Loucy (cell line): ENCODE data around the gene DNAI4.
"Not testable (repeated sequence)": the region's sequence is repeated elsewhere in the genome, so short reads cannot be mapped to it uniquely, and the experiment has no call there.

Source experiments
- H2AFZ ChIP-seq: fragments of 200-600 bp; sonication (generic); 2 replicates; pipeline ENCODE4 v1.6.0; 2016; ENCODE audit warnings: antibody characterized with exemption, mild to moderate bottlenecking, low read length, moderate library complexity
- H3F3A ChIP-seq: fragments of 200-600 bp; 2 replicates; pipeline ENCODE4 v1.6.0; 2016; ENCODE audit warnings: antibody characterized with exemption, low read depth, mild to moderate bottlenecking
- H3K27me3 ChIP-seq: fragments of 200-600 bp; sonication (generic); 2 replicates; pipeline ENCODE4 v1.6.1; 2014; ENCODE audit warnings: low read length, mild to moderate bottlenecking; ENCODE audit not compliant: insufficient read depth, poor library complexity, severe bottlenecking
- H3K36me3 ChIP-seq: fragments of 200-600 bp; sonication (generic); 2 replicates; pipeline ENCODE4 v1.6.1; 2016; ENCODE audit warnings: low read length; ENCODE audit not compliant: insufficient read depth
- H3K4me1 ChIP-seq: fragments of 200-600 bp; sonication (generic); 2 replicates; pipeline ENCODE4 v1.5.1; 2014; ENCODE audit warnings: low read length, mild to moderate bottlenecking; ENCODE audit not compliant: insufficient read depth, poor library complexity, severe bottlenecking
- H3K4me2 ChIP-seq: fragments of 200-600 bp; sonication (generic); 2 replicates; pipeline ENCODE4 v1.6.0; 2014; ENCODE audit warnings: antibody characterized with exemption, low read length, low read depth, mild to moderate bottlenecking; ENCODE audit not compliant: poor library complexity, severe bottlenecking
- H3K4me3 ChIP-seq: fragments of 200-600 bp; sonication (generic); 2 replicates; pipeline ENCODE4 v1.5.1; 2014; ENCODE audit warnings: low read length, mild to moderate bottlenecking, mixed read lengths; ENCODE audit not compliant: poor library complexity, severe bottlenecking
- H3K79me2 ChIP-seq: fragments of 200-600 bp; sonication (generic); 2 replicates; pipeline ENCODE4 v1.6.1; 2014; ENCODE audit warnings: low read length; ENCODE audit not compliant: insufficient read depth
- H3K9ac ChIP-seq: fragments of 200-600 bp; sonication (generic); 2 replicates; pipeline ENCODE4 v1.6.0; 2014; ENCODE audit warnings: mild to moderate bottlenecking, low read depth, low read length, moderate library complexity; ENCODE audit not compliant: poor library complexity, severe bottlenecking
- H3K9me2 ChIP-seq: fragments of 200-600 bp; sonication (generic); replicated peaks from 2 replicates; pipeline ENCODE4 v1.6.1; 2016; ENCODE audit warnings: low read depth, low read length, mixed read lengths
- H3K9me3 ChIP-seq: fragments of 200-600 bp; sonication (generic); 2 replicates; pipeline ENCODE4 v1.6.1; 2014; ENCODE audit warnings: mild to moderate bottlenecking, antibody characterized with exemption, low read length, low read depth; ENCODE audit not compliant: insufficient read depth
- H4K20me1 ChIP-seq: fragments of 200-600 bp; sonication (generic); 2 replicates; pipeline ENCODE4 v1.6.0; 2014; ENCODE audit warnings: antibody characterized with exemption, low read length, mild to moderate bottlenecking; ENCODE audit not compliant: insufficient read depth, poor library complexity, severe bottlenecking
- CTCF ChIP-seq: fragments of 200-600 bp; sonication (generic); conservative IDR thresholded peaks from 2 replicates; pipeline ENCODE4 v1.5.1; 2014; ENCODE audit warnings: mild to moderate bottlenecking, antibody characterized with exemption, low read length
- EZH2phosphoT487 ChIP-seq: fragments of 200-600 bp; IDR thresholded peaks from 2 replicates; pipeline ENCODE4 v1.6.1; 2018; ENCODE audit warnings: antibody characterized with exemption, mild to moderate bottlenecking, moderate library complexity, borderline replicate concordance

DNAI4 gene

GRCh38 chr1:66788231-66788939 is 136.3 kb downstream of the DNAI4 start:
- peaks cover 7% of the 10 kb centered on the region for H3K4me1 ChIP-seq
- H3K9me3 ChIP-seq: no peaks in the 10 kb centered on the region
- no peak overlapping the region for H3K9ac ChIP-seq
- H2AFZ ChIP-seq: no peak overlapping the region
- TF ChIP-seq EZH2phosphoT487 (no peak), CTCF (no peak)
- no peaks in the 10 kb centered on the region for H3K36me3 ChIP-seq
- H3K27me3 ChIP-seq: no peaks in the 10 kb centered on the region
- H3K4me3 ChIP-seq: no peak overlapping the region
- no peaks in the 10 kb centered on the region for H3K79me2 ChIP-seq
- no peaks in the 10 kb centered on the region for H3K9me2 ChIP-seq
- no peaks in the 10 kb centered on the region for H3F3A ChIP-seq
- no peaks in the 10 kb centered on the region for H4K20me1 ChIP-seq
- peak overlapping the region; percentile 42 for H3K4me2 ChIP-seq

GRCh38 chr1:66787641-66788040 is 137.0 kb downstream of the DNAI4 start:
- Histone ChIP-seq H3K79me2 (no peaks in the 10 kb centered on the region), H3K4me3 (no peak overlapping the region), H3K9me2 (no peaks in the 10 kb centered on the region), H2AFZ (no peak overlapping the region), H3K9me3 (no peaks in the 10 kb centered on the region), H3K27me3 (no peaks in the 10 kb centered on the region), H3K9ac (no peak overlapping the region), H4K20me1 (no peaks in the 10 kb centered on the region), H3F3A (no peaks in the 10 kb centered on the region), H3K4me2 (no peak overlapping the region), H3K4me1 (peaks cover 7% of the 10 kb centered on the region), H3K36me3 (no peaks in the 10 kb centered on the region)
- no peak for TF ChIP-seq CTCF
- no peak for TF ChIP-seq EZH2phosphoT487

- H3K9me3 ChIP-seq, H4K20me1 ChIP-seq, H3F3A ChIP-seq, H3K79me2 ChIP-seq, H3K4me2 ChIP-seq, H3K36me3 ChIP-seq, H2AFZ ChIP-seq, H3K9me2 ChIP-seq, H3K27me3 ChIP-seq, H3K9ac ChIP-seq, H3K4me1 ChIP-seq, H3K4me3 ChIP-seq: not testable (repeated sequence)
Observed at GRCh38 chr1:66785800-66786199, 138.9 kb downstream of the DNAI4 start.

GRCh38 chr1:66779475-66780078 is 145.1 kb downstream of the DNAI4 start:
- no peak overlapping the region for H3K9ac ChIP-seq
- H3K36me3 ChIP-seq: no peaks in the 10 kb centered on the region
- H3K4me1 ChIP-seq: peaks cover 8% of the 10 kb centered on the region
- H3K9me3 ChIP-seq: no peaks in the 10 kb centered on the region
- H4K20me1 ChIP-seq: no peaks in the 10 kb centered on the region
- no peaks in the 10 kb centered on the region for H3K9me2 ChIP-seq
- no peaks in the 10 kb centered on the region for H3K27me3 ChIP-seq
- no peak for TF ChIP-seq EZH2phosphoT487
- no peak for TF ChIP-seq CTCF
- no peak overlapping the region for H3K4me2 ChIP-seq
- no peaks in the 10 kb centered on the region for H3K79me2 ChIP-seq
- H3K4me3 ChIP-seq: no peak overlapping the region
- H2AFZ ChIP-seq: no peak overlapping the region
- no peaks in the 10 kb centered on the region for H3F3A ChIP-seq
